Measurements from ENCODE around the gene C6orf15. TPM values are rescaled to one million over a fixed set of nuclear protein-coding genes. Genes with fewer than 3 reads are reported as not detected.
"Not testable (repeated sequence)": the region's sequence is repeated elsewhere in the genome, so short reads cannot be mapped to it uniquely, and the experiment has no call there.

C6orf15 gene
- total RNA-seq, 1 donor from 2014 or later = not detected

DNA sequence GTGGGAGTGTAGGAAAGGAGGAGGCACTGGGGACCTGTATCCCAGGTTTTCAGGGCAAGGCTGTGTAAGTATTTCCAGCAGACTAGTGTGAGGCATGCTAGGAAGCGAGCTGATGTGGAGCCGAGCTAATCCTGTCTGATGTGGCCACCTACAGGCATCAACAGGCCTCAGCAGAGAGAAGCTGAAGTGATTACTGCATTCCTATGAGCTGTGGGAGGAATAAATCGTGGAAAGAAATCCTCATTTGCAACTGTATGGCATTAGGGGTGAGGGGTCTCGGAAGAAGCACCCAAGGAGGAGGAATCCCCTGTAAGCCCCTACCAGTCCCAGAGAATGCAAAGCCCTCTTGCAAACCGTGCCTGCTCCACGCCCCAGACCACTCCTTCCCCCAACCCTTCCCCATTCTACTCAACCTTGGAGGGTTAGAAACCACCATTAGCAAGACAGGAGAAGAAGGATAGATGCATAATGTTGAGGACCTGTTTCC lies 41.6 kb downstream of the C6orf15 start:
- peaks cover 36% of the 10 kb centered on the region for H3K4me1 Mint-ChIP-seq (ENCODE audit: unreplicated experiment)
- H3K36me3 Mint-ChIP-seq (ENCODE audit: unreplicated experiment) = no peaks in the 10 kb centered on the region
- no peaks in the 10 kb centered on the region for H3K9me3 Mint-ChIP-seq (ENCODE audit: unreplicated experiment)
- no peak for DNase-seq (ENCODE audit: extremely low spot score, unreplicated experiment)
- no peak overlapping the region for H3K4me3 Mint-ChIP-seq (ENCODE audit: unreplicated experiment)
- no peaks in the 10 kb centered on the region for H3K27me3 Mint-ChIP-seq (ENCODE audit: unreplicated experiment)
- TF ChIP-seq, protein P1, sequence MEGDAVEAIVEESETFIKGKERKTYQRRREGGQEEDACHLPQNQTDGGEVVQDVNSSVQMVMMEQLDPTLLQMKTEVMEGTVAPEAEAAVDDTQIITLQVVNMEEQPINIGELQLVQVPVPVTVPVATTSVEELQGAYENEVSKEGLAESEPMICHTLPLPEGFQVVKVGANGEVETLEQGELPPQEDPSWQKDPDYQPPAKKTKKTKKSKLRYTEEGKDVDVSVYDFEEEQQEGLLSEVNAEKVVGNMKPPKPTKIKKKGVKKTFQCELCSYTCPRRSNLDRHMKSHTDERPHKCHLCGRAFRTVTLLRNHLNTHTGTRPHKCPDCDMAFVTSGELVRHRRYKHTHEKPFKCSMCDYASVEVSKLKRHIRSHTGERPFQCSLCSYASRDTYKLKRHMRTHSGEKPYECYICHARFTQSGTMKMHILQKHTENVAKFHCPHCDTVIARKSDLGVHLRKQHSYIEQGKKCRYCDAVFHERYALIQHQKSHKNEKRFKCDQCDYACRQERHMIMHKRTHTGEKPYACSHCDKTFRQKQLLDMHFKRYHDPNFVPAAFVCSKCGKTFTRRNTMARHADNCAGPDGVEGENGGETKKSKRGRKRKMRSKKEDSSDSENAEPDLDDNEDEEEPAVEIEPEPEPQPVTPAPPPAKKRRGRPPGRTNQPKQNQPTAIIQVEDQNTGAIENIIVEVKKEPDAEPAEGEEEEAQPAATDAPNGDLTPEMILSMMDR (IDR thresholded peaks at IDR 0.05) = peak; percentile 76
- no peak overlapping the region for H3K27ac Mint-ChIP-seq (ENCODE audit: unreplicated experiment)

- TF ChIP-seq, protein P1 (IDR thresholded peaks at IDR 0.05) = peak; percentile 88
- H3K27ac Mint-ChIP-seq (ENCODE audit: unreplicated experiment) = no peak overlapping the region
- no peaks in the 10 kb centered on the region for H3K9me3 Mint-ChIP-seq (ENCODE audit: unreplicated experiment)
- peak; percentile 92 for DNase-seq (ENCODE audit: extremely low spot score, unreplicated experiment)
- no peaks in the 10 kb centered on the region for H3K36me3 Mint-ChIP-seq (ENCODE audit: unreplicated experiment)
- peaks cover 23% of the 10 kb centered on the region for H3K4me1 Mint-ChIP-seq (ENCODE audit: unreplicated experiment)
- no peaks in the 10 kb centered on the region for H3K27me3 Mint-ChIP-seq (ENCODE audit: unreplicated experiment)
- H3K4me3 Mint-ChIP-seq (ENCODE audit: unreplicated experiment) = no peak overlapping the region
Measured at GRCh38 chr6:31068669-31069340, 43.6 kb downstream of the C6orf15 start.

DNA sequence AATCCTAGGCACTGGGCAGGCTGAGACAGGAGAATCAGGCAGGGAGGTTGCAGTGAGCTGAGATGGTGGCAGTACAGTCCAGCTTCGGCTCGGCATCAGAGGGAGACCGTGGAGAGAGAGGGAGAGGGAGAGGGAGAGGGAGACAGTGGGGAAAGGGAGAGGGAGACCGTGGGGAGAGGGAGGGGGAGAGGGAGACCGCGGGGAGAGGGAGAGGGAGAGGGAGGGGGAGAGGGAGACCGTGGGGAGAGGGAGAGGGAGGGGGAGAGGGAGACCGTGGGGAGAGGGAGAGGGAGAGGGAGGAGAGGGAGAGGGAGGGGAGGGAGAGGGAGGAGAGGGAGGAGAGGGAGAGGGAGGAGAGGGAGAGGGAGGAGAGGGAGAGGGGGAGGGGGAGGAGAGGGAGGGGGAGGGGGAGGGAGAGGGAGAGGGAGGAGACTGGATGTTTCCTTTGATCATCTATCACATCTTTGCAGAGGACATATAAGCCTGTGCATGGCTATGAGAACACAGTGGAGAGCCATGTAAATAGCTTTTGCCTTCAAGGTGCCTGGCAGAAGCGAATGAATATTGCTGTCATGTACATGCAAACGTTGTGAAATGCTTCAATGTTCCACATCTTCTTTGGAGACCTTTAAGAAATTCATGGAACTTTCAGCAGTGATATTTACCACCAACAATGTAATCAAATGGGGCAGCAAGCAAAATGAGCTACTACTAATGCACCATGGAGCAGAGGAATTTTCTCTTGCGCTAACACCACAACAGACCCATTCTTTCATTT lies 44.3 kb downstream of the C6orf15 start:
- H3K27me3 Mint-ChIP-seq (ENCODE audit: unreplicated experiment); H3K4me3 Mint-ChIP-seq (ENCODE audit: unreplicated experiment); DNase-seq (ENCODE audit: extremely low spot score, unreplicated experiment); H3K9me3 Mint-ChIP-seq (ENCODE audit: unreplicated experiment); H3K27ac Mint-ChIP-seq (ENCODE audit: unreplicated experiment); H3K36me3 Mint-ChIP-seq (ENCODE audit: unreplicated experiment): not testable (repeated sequence)
- peaks cover 17% of the 10 kb centered on the region for H3K4me1 Mint-ChIP-seq (ENCODE audit: unreplicated experiment)

DNA sequence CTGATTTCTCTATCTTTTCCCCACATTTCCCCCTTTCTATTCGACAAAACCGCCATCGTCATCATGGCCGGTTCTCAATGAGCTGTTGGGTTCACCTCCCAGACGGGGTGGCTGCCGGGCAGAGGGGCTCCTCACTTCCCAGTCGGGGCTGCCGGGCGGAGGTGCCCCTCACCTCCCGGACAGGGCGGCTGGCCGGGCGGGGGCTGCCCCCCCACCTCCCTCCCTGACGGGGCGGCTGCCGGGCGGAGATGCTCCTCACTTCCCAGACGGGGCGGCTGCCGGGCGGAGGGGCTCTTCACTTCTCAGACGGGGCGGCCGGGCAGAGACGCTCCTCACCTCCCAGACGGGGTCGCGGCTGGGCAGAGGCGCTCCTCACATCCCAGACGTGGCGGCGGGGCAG lies 45.3 kb downstream of the C6orf15 start:
- not testable (repeated sequence) for DNase-seq (ENCODE audit: extremely low spot score, unreplicated experiment); H3K36me3 Mint-ChIP-seq (ENCODE audit: unreplicated experiment); H3K9me3 Mint-ChIP-seq (ENCODE audit: unreplicated experiment); H3K4me1 Mint-ChIP-seq (ENCODE audit: unreplicated experiment); H3K4me3 Mint-ChIP-seq (ENCODE audit: unreplicated experiment); H3K27ac Mint-ChIP-seq (ENCODE audit: unreplicated experiment); H3K27me3 Mint-ChIP-seq (ENCODE audit: unreplicated experiment)

DNA sequence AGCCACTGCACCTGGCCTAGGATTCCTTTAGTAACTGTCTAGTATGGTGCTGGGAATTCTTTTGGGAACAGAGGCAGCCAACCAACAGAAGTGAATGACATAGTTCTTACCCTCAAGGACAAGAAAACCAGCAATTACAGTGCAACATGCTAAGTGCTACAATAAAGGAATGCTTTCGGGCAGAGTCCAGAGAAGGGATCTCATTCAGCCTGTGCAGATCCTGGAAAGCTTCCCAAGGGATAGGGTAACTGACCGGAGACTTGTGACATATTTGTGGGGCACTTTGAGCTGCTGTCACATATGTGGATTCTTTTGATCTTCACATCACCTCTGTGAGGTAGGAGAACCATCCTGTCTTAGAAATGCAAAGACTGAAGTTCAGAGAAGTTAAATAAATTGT lies 46.8 kb downstream of the C6orf15 start:
- Mint-ChIP-seq H3K36me3 (ENCODE audit: unreplicated experiment) (no peaks in the 10 kb centered on the region), H3K27ac (ENCODE audit: unreplicated experiment) (no peak overlapping the region), H3K9me3 (ENCODE audit: unreplicated experiment) (no peaks in the 10 kb centered on the region), H3K27me3 (ENCODE audit: unreplicated experiment) (peaks cover 5% of the 10 kb centered on the region), H3K4me1 (ENCODE audit: unreplicated experiment) (peaks cover 7% of the 10 kb centered on the region), H3K4me3 (ENCODE audit: unreplicated experiment) (no peak overlapping the region)
- TF ChIP-seq, protein P1 (IDR thresholded peaks at IDR 0.05) = no peak
- no peak for DNase-seq (ENCODE audit: extremely low spot score, unreplicated experiment)

DNA sequence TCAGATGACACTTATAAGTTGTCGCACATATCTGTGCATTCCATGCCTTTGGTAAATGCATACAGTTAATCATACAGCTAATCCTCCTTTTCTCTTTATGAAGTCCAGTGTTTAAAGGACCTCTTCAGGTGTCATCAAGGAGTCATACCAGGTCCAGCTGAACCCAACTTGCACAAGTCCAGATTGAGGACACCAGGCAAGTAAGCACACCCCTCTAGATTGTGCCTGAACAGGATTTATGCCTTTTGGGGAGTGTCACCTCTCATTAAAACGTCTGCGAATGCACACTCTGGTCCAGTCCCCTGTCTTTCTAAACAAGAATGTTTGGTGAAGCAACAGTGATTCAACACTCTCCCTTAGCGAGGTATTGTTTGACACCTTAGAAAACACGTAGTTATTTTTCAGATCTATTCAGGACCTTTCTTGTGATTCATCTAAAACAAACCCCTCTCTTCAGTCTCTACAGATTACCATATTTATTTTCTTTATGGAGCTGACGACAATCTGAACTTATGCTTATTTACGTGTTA lies 48.4 kb downstream of the C6orf15 start:
- DNase-seq (ENCODE audit: extremely low spot score, unreplicated experiment) = no peak
- Mint-ChIP-seq H3K9me3 (ENCODE audit: unreplicated experiment) (no peaks in the 10 kb centered on the region), H3K4me1 (ENCODE audit: unreplicated experiment) (peaks cover 5% of the 10 kb centered on the region), H3K27ac (ENCODE audit: unreplicated experiment) (no peak overlapping the region), H3K27me3 (ENCODE audit: unreplicated experiment) (peaks cover 5% of the 10 kb centered on the region), H3K36me3 (ENCODE audit: unreplicated experiment) (no peaks in the 10 kb centered on the region), H3K4me3 (ENCODE audit: unreplicated experiment) (no peak overlapping the region)
- TF ChIP-seq, protein P1 (IDR thresholded peaks at IDR 0.05) = no peak
